ENCODE measurements around the gene RXRB.

- TF ChIP-seq CTCF (IDR thresholded peaks at IDR 0.05) (no peak), POLR2A (IDR thresholded peaks at IDR 0.05) (no peak), POLR2AphosphoS5 (IDR thresholded peaks at IDR 0.05; ENCODE audit: insufficient read depth in 1 of 2, low read depth in 1 of 2) (no peak)
These were observed 9.4 kb upstream of the RXRB start for GRCh38 chr6:33209856-33210255.
